Measurements from ENCODE around the gene MEGF8. TPM values are rescaled to one million over a fixed set of nuclear protein-coding genes. Genes with fewer than 3 reads are reported as not detected.

MEGF8 gene
- total RNA-seq, 2 donors from 2014 or later = 9.9 to 24.1 TPM

- no peaks in the 10 kb centered on the region for H3K36me3 ChIP-seq (replicated peaks in 1 of 2; ENCODE audit: insufficient read depth in 1 of 2, low read depth in 2 of 2)
- WGBS, 2 donors = 83 to 91% methylated on average over 8 to 9 of the region's 12 CpGs
- DNase-seq (no peak), ATAC-seq (no peak)
- no peak overlapping the region for H3K27ac ChIP-seq
- H3K4me3 ChIP-seq = no peak overlapping the region
- H3K27me3 ChIP-seq = no peaks in the 10 kb centered on the region
- TF ChIP-seq POLR2A (IDR thresholded peaks at IDR 0.05) (no peak), CTCF (IDR thresholded peaks at IDR 0.05) (no peak)
- H3K9me3 ChIP-seq = no peaks in the 10 kb centered on the region
- intact Hi-C loops (cut with DNase I) = no loop called here
- H3K4me1 ChIP-seq = no peaks in the 10 kb centered on the region
These were observed 31.9 kb downstream of the MEGF8 start for GRCh38 chr19:42357290-42357689.

- intact Hi-C loops (cut with DNase I) = no loop called here
- H3K27me3 ChIP-seq = no peaks in the 10 kb centered on the region
- 89 to 94% methylated on average over 10 to 14 of the region's 16 CpGs for WGBS, 2 donors
- H3K4me1 ChIP-seq = no peaks in the 10 kb centered on the region
- ATAC-seq = no peak
- H3K4me3 ChIP-seq = no peak overlapping the region
- H3K36me3 ChIP-seq (replicated peaks in 1 of 2; ENCODE audit: insufficient read depth in 1 of 2, low read depth in 2 of 2) = no peaks in the 10 kb centered on the region
- DNase-seq = no peak
- TF ChIP-seq CTCF (IDR thresholded peaks at IDR 0.05) (no peak), POLR2A (IDR thresholded peaks at IDR 0.05) (no peak)
- H3K27ac ChIP-seq = no peak overlapping the region
- no peaks in the 10 kb centered on the region for H3K9me3 ChIP-seq
These were observed 35.5 kb downstream of the MEGF8 start for GRCh38 chr19:42360787-42361544.

- TF ChIP-seq POLR2A (IDR thresholded peaks at IDR 0.05) (no peak), CTCF (IDR thresholded peaks at IDR 0.05) (no peak)
- WGBS, 2 donors = 89 to 95% methylated on average over 7 of the region's 7 CpGs
- no peak overlapping the region for H3K4me3 ChIP-seq
- intact Hi-C loops (cut with DNase I) = no loop called here
- no peaks in the 10 kb centered on the region for H3K9me3 ChIP-seq
- ATAC-seq = no peak
- no peaks in the 10 kb centered on the region for H3K36me3 ChIP-seq (replicated peaks in 1 of 2; ENCODE audit: insufficient read depth in 1 of 2, low read depth in 2 of 2)
- H3K27me3 ChIP-seq = no peaks in the 10 kb centered on the region
- H3K4me1 ChIP-seq = no peaks in the 10 kb centered on the region
- H3K27ac ChIP-seq = no peak overlapping the region
- no peak for DNase-seq
These were observed 36.1 kb downstream of the MEGF8 start for GRCh38 chr19:42361545-42361910.

GRCh38 chr19:42362342-42362741 is 36.9 kb downstream of the MEGF8 start:
- no peak for DNase-seq
- TF ChIP-seq POLR2A (IDR thresholded peaks at IDR 0.05) (no peak), CTCF (IDR thresholded peaks at IDR 0.05) (no peak)
- Histone ChIP-seq H3K9me3 (no peaks in the 10 kb centered on the region), H3K36me3 (replicated peaks in 1 of 2; ENCODE audit: insufficient read depth in 1 of 2, low read depth in 2 of 2) (no peaks in the 10 kb centered on the region), H3K27me3 (no peaks in the 10 kb centered on the region), H3K27ac (no peak overlapping the region), H3K4me3 (no peak overlapping the region), H3K4me1 (no peaks in the 10 kb centered on the region)
- intact Hi-C loops (cut with DNase I) = no loop called here
- ATAC-seq = no peak
- WGBS, 2 donors = 94 to 96% methylated on average over 8 to 14 of the region's 14 CpGs

- ATAC-seq = no peak
- WGBS, 2 donors = 92 to 95% methylated on average over 12 to 13 of the region's 13 CpGs
- Histone ChIP-seq H3K36me3 (replicated peaks in 1 of 2; ENCODE audit: insufficient read depth in 1 of 2, low read depth in 2 of 2) (no peaks in the 10 kb centered on the region), H3K4me3 (no peak overlapping the region), H3K27me3 (no peaks in the 10 kb centered on the region), H3K4me1 (no peaks in the 10 kb centered on the region), H3K27ac (no peak overlapping the region), H3K9me3 (no peaks in the 10 kb centered on the region)
- intact Hi-C loops (cut with DNase I) = no loop called here
- TF ChIP-seq CTCF (IDR thresholded peaks at IDR 0.05) (no peak), POLR2A (IDR thresholded peaks at IDR 0.05) (no peak)
- no peak for DNase-seq
These were observed 37.5 kb downstream of the MEGF8 start for GRCh38 chr19:42362891-42363440.
